ENCODE measurements around the gene OR5T3.

DNA sequence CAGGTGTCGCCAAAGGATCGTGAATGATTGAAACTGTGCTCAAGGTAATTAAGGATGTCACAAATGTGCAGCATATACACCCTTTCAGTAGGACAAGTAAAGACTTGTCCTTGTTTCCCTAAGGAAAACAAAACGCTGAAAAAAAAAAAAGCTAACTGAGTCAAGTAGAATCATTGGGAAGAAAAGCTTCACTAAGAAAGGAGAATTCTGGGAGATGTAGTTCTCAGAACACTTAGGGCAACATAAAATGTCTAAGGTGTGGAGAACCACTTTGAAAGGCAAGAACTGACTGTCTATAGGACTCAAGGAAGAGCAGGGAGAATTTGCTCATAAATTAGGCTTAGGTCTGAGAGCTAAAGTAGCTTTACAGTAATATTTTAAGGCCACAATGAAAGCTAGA, 19.0 kb downstream of the OR5T3 start:
- TF ChIP-seq, protein P1, sequence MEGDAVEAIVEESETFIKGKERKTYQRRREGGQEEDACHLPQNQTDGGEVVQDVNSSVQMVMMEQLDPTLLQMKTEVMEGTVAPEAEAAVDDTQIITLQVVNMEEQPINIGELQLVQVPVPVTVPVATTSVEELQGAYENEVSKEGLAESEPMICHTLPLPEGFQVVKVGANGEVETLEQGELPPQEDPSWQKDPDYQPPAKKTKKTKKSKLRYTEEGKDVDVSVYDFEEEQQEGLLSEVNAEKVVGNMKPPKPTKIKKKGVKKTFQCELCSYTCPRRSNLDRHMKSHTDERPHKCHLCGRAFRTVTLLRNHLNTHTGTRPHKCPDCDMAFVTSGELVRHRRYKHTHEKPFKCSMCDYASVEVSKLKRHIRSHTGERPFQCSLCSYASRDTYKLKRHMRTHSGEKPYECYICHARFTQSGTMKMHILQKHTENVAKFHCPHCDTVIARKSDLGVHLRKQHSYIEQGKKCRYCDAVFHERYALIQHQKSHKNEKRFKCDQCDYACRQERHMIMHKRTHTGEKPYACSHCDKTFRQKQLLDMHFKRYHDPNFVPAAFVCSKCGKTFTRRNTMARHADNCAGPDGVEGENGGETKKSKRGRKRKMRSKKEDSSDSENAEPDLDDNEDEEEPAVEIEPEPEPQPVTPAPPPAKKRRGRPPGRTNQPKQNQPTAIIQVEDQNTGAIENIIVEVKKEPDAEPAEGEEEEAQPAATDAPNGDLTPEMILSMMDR (IDR thresholded peaks at IDR 0.05), result no peak
- no peak for TF ChIP-seq POLR2A (IDR thresholded peaks at IDR 0.05)
